GM21786 (cell line): ENCODE measurements around the gene CIDEA.
"Not testable (repeated sequence)": the region's sequence is repeated elsewhere in the genome, so short reads cannot be mapped to it uniquely, and the experiment has no call there.

ENCODE experiments used
- ATAC-seq: cut with Tn5 transposase; IDR thresholded peaks from one replicate; pipeline ENCODE4 v1.9.1; 2021; ENCODE audit not compliant: unreplicated experiment

CIDEA gene

DNA sequence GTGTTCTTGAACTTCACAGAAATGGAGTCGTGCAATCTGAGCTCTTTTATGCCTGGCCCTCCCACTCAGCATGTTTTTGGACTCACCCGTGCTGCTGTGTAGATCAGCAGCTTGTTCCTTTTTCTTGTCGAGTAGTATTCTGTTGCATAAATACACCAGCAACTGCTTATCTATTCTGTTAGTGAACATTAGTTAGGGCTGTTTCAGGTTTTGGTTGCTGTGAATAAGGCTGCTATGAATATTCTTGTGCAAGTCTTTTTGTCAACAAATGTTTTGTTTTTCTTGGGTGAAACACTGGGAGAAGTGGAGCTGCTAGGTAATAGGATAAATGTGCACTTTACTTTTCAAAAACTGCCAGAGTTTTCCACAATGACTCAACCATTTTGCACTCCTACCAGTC is 15.3 kb upstream of the CIDEA start:
- no peak for ATAC-seq

DNA sequence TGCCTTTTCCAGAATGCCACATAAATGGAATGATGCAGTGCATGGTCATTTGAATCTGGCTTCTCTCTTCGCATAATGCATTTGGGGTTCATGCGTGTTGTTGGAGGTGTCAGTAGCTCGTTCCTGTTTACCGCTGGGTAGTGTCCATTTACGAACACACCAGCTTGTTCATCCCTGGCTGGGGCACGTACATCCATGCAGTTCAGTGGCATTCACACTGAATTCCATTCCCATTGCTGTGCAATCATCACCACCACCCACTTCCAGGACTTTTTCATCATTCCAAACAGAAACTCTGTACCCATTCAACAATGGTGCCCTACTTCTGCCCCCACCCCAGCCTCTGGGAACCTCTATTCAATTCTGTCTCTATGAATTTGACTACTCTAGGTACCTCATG is 14.7 kb upstream of the CIDEA start:
- no peak for ATAC-seq

- ATAC-seq: no peak
Measured at GRCh38 chr18:12242658-12243260, 11.4 kb upstream of the CIDEA start.

GRCh38 chr18:12243272-12243671 is 10.9 kb upstream of the CIDEA start:
- not testable (repeated sequence) for ATAC-seq

- ATAC-seq: no peak
Measured at GRCh38 chr18:12245793-12246135, 8.4 kb upstream of the CIDEA start.

DNA sequence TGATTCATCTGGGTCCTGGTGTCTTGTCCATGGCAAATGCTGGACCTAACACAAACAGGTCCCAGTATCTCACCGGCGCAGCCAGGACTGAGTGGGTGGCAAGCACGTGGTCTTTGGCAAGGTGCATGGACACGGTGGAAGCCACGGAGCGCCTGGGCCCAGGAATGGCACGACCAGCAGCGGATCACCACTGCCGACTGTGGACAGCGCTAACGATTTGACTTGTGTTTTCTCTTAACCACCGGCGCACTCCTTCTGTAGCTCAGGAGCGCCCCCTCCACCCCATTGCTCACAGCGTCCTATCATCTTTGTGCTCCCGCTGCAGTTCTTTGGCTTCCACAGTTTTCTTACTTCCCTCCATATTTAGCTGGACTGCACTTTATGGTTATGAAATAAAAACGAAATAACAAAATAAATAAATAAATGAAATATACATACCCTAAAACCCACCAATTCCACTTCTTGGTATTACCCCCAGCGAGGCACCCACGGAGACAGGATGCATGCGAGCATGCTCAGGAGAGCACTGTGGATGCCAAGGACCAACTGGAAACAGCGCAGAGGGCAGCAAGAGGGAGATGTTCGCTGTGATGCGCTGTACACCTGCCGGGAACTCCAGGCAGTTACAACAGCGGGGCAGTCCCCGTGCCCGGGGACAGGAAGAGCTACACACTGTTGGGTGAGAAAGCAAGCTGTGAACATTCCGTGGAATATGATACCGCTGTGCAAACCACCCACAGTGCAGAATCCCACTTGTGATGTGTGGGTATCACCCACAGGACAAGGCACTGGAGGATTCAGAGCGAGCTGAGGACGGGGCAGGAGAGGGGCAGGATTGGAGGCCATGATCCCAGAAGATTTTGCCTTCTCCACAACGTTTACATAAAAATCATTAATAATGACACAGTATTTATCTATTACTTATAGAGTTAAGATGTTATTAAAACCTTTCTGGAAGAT is 7.0 kb upstream of the CIDEA start:
- ATAC-seq: no peak

DNA sequence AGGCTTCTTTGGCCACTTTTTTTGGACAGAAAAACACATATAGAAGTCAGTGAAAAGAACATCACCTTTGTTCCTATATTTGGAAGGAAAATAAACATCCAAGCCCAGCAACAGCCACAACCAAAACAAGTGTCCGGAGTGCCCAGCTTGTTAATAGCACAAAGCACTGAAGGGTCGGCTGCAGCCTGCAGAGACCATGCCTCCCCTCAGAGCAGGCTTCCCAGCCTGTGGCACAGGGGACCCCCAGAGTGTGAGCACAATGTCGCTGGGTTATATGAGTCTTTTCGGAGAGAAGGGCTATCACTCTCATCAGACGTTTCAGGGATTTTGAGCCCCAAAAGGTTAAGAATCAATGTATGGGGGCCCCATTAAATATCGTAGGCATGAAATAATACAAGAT is 6.2 kb upstream of the CIDEA start:
- ATAC-seq: no peak

DNA sequence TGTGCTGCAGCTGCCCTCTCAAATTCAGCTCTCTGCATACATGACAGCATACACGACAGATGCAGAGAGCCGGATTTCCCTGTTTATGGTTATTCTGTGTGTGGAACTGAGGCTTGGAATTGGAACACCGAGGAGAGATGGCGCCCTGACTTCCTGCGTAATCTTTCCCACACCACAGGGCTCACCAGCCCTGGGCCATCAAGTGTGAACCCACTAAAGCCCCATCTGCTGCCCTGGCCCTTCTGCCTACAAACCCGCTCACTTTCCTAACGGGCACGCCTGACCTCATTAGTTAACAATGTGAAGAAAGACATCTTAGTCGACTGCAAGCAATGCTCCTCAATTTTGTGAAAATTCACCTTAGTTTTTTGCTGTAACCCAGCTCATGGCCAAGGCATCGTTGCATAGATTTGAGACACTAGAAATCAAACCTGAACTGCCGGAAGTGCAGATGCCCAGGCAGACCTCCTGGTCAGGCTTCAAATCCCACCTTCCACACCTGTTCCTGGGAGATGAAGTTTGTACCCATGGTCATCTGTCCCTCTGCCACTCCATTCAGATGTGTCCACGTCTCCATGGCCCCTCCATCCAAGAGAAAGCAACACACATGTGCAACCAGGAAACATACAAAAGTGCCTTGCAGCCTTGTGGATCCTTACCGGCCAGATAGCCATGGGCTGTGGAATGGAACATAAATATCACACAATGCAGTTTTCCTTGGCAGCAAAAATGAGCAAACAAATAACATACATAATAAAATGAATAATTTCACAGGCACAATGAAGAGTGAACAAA is 5.0 kb upstream of the CIDEA start:
- ATAC-seq: no peak

- no peak for ATAC-seq
Measured at GRCh38 chr18:12251311-12251710, 2.9 kb upstream of the CIDEA start.

DNA sequence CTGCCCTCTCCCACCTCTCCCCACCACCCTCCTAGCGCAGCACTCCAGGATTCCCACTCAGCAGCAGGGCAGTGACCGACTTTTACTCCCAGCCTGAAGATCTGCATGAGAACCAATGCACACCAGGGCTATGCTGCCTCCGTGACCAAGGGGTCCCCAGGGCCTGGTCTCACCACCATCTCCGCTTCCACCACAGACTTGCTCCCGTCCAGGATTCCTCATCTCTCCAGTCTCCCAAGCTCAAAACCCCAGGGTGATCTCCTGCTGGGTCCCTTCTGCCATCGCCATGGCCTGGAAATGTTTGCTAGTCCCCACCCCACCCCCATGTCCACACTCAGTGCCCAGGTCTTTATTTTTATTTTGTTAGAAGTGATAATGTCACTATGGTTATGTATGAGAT is 2.1 kb upstream of the CIDEA start:
- ATAC-seq: no peak

DNA sequence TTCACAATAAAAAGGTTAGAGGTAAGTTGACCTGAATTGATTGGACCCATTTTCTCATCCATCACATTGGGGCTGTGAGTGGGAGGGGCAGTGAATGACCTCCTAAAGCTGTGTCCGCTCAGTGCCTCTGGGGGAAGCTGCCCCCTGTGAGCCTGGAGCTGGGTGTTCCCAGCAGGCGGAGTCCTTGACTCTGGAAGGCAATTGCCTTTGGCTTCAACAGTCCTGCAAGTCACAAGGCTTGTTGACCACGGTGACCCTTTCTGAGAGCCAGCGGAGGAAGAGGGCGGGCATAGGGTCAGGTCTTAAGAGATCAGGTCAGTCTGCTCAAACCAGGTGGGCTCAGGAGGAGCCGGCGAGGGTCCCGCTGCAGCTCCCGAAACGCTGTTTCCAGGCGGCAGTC is 1.1 kb upstream of the CIDEA start:
- ATAC-seq: no peak

DNA sequence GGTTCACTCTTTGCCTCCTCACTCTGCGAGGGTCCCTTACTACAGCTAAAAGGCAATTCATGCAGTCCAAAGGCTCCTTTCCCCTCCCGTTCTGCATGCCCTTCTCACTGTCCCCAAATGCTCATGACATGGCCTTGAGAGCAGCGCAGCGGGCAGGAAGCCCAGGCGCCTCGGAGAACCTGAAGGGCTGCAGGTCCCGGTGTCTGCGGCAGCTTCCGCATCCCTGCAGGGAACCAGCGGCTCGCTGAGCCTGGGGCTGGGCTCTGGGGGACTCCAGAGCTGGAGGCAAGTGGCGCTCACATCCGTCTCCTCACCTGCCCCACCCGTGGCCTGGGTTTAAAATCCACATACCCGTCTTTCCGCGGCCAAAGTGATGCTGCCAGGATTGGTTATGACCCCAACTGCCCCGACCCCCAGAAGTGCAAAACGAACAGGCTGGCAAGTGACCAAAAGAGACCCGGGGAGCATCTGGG is 462 bp upstream of the CIDEA start:
- ATAC-seq: no peak

DNA sequence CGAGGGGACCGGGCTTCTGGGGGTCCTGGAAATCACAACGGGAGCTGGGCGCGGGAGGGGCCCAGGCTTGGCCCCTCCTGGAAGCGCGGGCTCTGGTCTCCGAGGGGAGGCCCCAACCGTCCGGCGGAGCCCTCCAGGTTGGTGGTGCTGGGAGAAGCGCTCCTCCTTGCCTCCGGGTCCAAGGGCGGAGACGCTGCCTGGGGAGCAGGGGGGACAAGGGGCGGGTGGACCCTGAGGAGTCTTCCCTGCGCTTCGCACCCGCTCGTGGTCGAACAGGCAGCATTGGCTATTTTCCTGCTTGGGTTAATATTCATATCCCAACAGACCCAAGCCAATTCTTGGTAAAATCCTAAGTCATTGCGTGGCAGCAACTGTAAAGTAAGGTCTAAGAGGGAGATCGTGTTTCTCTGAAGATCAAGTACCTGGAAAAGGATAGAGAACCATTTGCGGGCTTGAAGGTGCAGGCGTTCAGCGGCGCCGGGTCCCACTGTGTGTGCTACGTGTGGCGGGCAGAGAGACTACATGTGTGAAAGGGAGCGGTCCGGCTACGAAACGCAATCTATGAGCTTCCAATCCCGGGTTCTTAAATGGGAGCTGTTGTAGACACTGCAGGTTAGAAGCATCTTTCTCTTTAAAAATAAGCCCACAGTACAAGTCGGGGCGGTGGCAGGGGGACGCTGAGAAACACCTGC is 805 bp downstream of the CIDEA start:
- ATAC-seq: no peak

DNA sequence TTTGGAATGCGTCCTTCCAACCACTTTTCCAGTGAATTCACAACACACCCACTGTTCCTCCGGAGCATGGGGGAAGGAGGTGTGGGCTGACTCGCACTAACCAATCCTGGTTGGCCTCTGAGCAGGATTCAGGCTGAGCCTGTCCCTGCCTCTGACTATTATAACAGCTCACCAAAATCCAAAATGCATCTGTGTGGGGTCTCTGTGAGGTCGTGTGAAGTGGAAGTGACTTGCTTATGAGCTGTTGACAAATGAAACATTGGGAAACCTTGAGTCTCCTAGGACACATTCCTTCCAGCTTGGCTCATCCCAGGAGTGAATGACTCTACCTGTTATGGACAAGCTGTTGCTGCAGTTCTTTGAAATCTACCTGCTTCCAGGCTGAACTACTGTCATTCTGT is 1.5 kb downstream of the CIDEA start:
- no peak for ATAC-seq

GRCh38 chr18:12256951-12257350 is 2.8 kb downstream of the CIDEA start:
- ATAC-seq: no peak

GRCh38 chr18:12257996-12258718 is 4.0 kb downstream of the CIDEA start:
- no peak for ATAC-seq

- no peak for ATAC-seq
Measured at GRCh38 chr18:12258719-12259705, 4.9 kb downstream of the CIDEA start.

- no peak for ATAC-seq
Measured at GRCh38 chr18:12262748-12263147, 8.6 kb downstream of the CIDEA start.

DNA sequence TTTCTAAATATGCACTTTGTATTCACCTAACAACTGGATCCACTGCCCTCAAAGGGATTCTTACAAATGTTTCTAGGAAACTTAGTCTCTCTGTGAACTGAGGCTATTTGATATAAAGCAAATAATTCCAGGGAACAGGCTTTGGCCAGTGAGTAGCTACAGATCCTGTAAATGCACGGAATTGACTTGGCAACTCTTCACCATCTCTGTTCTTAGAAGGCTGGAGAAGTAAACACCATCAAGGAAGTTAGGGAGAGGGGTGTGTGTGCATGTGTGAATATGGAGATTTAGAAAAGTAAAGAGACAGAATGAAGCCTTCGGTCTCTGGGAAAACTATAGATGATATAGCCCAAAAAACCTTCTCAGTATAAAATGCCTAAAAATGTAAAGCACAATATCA is 10.7 kb downstream of the CIDEA start:
- no peak for ATAC-seq
